Smooth muscle cell of the pulmonary artery (primary cell): ENCODE data around the gene ZNF718. TPM values are rescaled to one million over a fixed set of nuclear protein-coding genes. Genes with fewer than 3 reads are reported as not detected.

Experiments used
- total RNA-seq: library from RNA; depleted of rRNA; stranded (reverse); fragments of >200 nt; gene quantifications from 2 replicates; pipeline ENCODE4 v1.2.3, GENCODE V29; 2014

The ZNF718 gene
- total RNA-seq, result 2.9 and 5.7 TPM in 2 replicates

GRCh38 chr4:124275-125081, at the start of gene ZNF718:
ZNF718 (plus strand) TSS chr4:124501; CDS start chr4:124671, 170 bp downstream.

Other genes with a start within 250 kb of the ZNF718 start
- 6.7 and 13.5 TPM in 2 replicates for gene ZNF595, start 71.2 kb upstream of the ZNF718 start, total RNA-seq
- gene ZNF732, start 181.0 kb downstream of the ZNF718 start, total RNA-seq, result 0.10 and 0.13 TPM in 2 replicates
- gene ZNF141, start 213.3 kb downstream of the ZNF718 start, total RNA-seq, result 7.6 and 8.6 TPM in 2 replicates